AG10803 (cell line): ENCODE measurements around the gene ANO9.
"Not testable (repeated sequence)": the region's sequence is repeated elsewhere in the genome, so short reads cannot be mapped to it uniquely, and the experiment has no call there.

Experiments
- DNase-seq: peaks from one replicate; pipeline ENCODE4 v3.0.0; 2010; ENCODE audit warnings: low read depth
- H3K4me3 ChIP-seq: 2 replicates; pipeline ENCODE4 v1.5.1; 2011; ENCODE audit warnings: mild to moderate bottlenecking, low read length, control low read depth
- TF ChIP-seq, protein P1 (sequence below): conservative IDR thresholded peaks from 2 replicates; pipeline ENCODE4 v1.5.1; 2011; ENCODE audit warnings: mild to moderate bottlenecking, low read length, control low read depth, inconsistent platforms

The ANO9 gene

DNA sequence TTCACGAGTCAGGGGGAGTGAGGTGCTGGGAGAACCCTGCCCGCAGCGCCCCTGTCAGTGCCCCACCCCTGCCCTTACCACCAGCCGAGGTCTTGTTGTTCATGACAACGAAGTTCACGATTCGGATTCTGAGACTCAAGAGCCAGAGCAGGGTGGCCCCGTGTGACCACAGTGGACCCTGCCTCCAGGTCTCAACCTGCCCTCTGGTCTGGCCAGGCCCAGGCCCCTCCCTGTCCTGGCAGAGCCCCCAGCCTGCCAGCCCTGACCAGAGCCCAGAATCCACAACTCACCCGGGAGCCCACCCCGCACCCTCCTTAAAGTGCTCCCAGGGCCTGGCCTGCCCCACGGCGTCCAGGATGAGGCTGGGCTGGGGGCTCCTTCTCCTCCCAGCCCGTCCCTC is 9.9 kb downstream of the ANO9 start:
- no peak for DNase-seq
- TF ChIP-seq, protein P1, sequence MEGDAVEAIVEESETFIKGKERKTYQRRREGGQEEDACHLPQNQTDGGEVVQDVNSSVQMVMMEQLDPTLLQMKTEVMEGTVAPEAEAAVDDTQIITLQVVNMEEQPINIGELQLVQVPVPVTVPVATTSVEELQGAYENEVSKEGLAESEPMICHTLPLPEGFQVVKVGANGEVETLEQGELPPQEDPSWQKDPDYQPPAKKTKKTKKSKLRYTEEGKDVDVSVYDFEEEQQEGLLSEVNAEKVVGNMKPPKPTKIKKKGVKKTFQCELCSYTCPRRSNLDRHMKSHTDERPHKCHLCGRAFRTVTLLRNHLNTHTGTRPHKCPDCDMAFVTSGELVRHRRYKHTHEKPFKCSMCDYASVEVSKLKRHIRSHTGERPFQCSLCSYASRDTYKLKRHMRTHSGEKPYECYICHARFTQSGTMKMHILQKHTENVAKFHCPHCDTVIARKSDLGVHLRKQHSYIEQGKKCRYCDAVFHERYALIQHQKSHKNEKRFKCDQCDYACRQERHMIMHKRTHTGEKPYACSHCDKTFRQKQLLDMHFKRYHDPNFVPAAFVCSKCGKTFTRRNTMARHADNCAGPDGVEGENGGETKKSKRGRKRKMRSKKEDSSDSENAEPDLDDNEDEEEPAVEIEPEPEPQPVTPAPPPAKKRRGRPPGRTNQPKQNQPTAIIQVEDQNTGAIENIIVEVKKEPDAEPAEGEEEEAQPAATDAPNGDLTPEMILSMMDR: no peak
- H3K4me3 ChIP-seq: no peak overlapping the region

GRCh38 chr11:429931-430456 is 11.8 kb downstream of the ANO9 start:
- TF ChIP-seq, protein P1: no peak
- no peak overlapping the region for H3K4me3 ChIP-seq
- DNase-seq: no peak

DNA sequence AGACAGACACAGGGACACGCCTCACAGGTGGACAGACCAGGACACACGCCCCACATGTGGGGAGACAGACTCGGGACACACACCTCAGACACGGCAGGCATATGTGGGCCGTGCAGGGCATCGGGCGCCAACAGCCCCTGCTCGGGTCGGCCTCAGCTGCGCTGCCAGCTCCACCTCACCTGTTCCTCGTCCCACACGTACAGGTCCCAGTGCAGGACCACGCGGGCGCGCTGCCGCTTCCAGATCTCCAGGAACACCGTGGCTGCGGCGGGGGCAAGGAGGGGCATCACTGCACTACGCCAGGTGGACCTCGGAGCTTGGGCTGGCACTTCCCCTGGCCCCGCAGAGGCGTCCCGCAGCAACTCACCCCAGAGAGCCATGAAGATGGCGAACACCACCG is 12.4 kb downstream of the ANO9 start:
- TF ChIP-seq, protein P1: no peak
- DNase-seq: no peak

DNA sequence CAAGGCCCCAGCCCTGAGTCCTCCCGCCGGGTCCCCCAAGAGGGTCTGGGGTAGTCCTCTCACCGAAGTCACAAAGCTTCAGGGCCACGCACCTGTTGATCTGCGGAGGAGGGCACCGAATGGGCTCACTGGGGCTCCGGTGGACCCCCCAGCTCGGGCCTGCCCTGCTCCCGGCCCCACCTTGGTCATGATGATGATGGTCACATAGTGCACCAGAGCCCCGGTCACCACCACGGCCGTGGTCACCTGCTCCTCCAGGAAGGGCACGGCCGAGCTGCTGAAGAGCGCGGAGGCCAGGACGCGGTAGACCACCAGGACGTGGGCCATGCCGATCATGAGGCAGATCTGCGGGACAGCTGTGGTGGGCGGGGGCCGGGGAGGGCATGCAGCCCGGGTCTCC is 13.5 kb downstream of the ANO9 start:
- no peak overlapping the region for H3K4me3 ChIP-seq
- DNase-seq: no peak
- TF ChIP-seq, protein P1: no peak

More for the DNA sequence above, 12.4 kb downstream of the ANO9 start:
- no peak overlapping the region for H3K4me3 ChIP-seq

- H3K4me3 ChIP-seq: no peak overlapping the region
- TF ChIP-seq, protein P1: no peak
- no peak for DNase-seq
These were observed 15.0 kb downstream of the ANO9 start for GRCh38 chr11:426851-427250.

GRCh38 chr11:425301-425700 is 16.5 kb downstream of the ANO9 start:
- TF ChIP-seq, protein P1: no peak
- H3K4me3 ChIP-seq: no peak overlapping the region
- no peak for DNase-seq

DNA sequence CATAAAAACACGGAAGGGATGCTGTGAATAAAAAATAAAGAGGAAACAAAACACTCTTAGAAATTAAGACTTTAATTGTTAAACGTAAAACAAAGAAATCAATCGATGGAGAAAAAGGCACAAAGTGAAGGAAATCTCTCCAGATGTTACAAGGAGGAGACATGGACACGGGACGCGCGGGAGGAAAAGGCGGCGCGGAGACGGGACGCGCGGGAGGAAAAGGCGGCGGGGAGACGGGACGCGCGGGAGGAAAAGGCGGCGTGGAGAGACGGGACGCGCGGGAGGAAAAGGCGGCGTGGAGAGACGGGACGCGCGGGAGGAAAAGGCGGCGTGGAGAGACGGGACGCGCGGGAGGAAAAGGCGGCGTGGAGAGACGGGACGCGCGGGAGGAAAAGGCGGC is 17.0 kb downstream of the ANO9 start:
- not testable (repeated sequence) for DNase-seq, H3K4me3 ChIP-seq

DNA sequence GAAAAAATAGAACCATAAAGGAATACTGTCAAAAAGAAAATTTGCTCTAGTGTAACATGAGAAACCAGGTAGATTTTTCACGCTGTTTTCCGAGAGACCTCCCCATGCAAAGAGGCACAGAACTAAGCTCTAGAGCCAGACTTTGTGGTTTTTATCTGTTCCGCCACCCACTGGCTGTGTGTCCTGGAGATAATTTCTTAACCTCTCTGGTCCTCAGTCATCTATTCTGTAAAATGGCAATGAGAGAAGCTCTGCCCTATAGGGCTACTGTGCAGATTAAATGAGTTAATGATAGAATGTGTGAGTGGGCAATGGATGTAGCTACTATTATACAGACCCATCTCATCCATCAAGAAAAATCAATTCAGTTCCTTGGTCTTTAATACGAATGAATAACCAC is 17.6 kb downstream of the ANO9 start:
- DNase-seq: no peak
- TF ChIP-seq, protein P1: no peak

More for the DNA sequence above, 17.6 kb downstream of the ANO9 start:
- no peak overlapping the region for H3K4me3 ChIP-seq
